ENCODE measurements around the gene SPATA2L.

SPATA2L gene

GRCh38 chr16:89653656-89654295 lies 47.7 kb downstream of the SPATA2L start:
- DNase-seq, result no peak

GRCh38 chr16:89651584-89651983 lies 49.9 kb downstream of the SPATA2L start:
- DNase-seq, result no peak

GRCh38 chr16:89646906-89647305 lies 54.6 kb downstream of the SPATA2L start:
- DNase-seq, result no peak

Measured in KG1 (cell line).